HepG2 (cell line): ENCODE measurements around the gene NUP214.

Experiments used
- ARNTL ChIP-seq: sonication (generic); formaldehyde crosslinking; IDR thresholded peaks from 2 replicates; pipeline ENCODE4 v1.4.0; 2020; ENCODE audit warnings: mild to moderate bottlenecking, missing genetic modification reagents
- CEBPG ChIP-seq: IDR thresholded peaks from 2 replicates; pipeline ENCODE4 v1.6.1; 2016
- EZH2 ChIP-seq: conservative IDR thresholded peaks from 2 replicates; pipeline ENCODE4 v1.6.1; 2012; ENCODE audit warnings: mild to moderate bottlenecking, low read depth, low read length, moderate library complexity
- FOXA1 ChIP-seq, 2 experiments: fragments of 450-650 bp in 1 of 2; sonication (generic) in 1 of 2; formaldehyde crosslinking in 1 of 2; IDR thresholded peaks; 2 replicates each; pipeline versions ENCODE4 v1.4.0 to v1.6.1; 2016 to 2020; ENCODE audit warnings: missing genetic modification reagents in 1 of 2
- GABPA ChIP-seq, 2 experiments: IDR thresholded peaks; 2 replicates each; pipeline ENCODE4 v1.6.1; 2011 to 2016; ENCODE audit warnings: low read depth in 2 of 2, low read length in 1 of 2, missing biosample characterization in 1 of 2, missing genetic modification characterization in 1 of 2
- MYC ChIP-seq: sonication (generic); formaldehyde crosslinking; IDR thresholded peaks from 2 replicates; pipeline ENCODE4 v1.9.0; 2021; ENCODE audit warnings: missing genetic modification reagents, borderline replicate concordance
- NFIC ChIP-seq: IDR thresholded peaks from 2 replicates; pipeline ENCODE4 v1.6.1; 2012; ENCODE audit warnings: mild to moderate bottlenecking, low read length, inconsistent platforms
- TRIM24 ChIP-seq: sonication (generic); formaldehyde crosslinking; IDR thresholded peaks from 2 replicates; pipeline ENCODE4 v1.8.0; 2022; ENCODE audit warnings: mild to moderate bottlenecking, missing genetic modification reagents
- YY1 ChIP-seq: IDR thresholded peaks from 2 replicates; pipeline ENCODE4 v1.6.1; 2011; ENCODE audit warnings: low read length, low read depth, moderate library complexity, mild to moderate bottlenecking; ENCODE audit not compliant: insufficient read depth, insufficient replicate concordance
- ZNF431 ChIP-seq: sonication (generic); formaldehyde crosslinking; IDR thresholded peaks from 2 replicates; pipeline ENCODE4 v1.9.0; 2022; ENCODE audit warnings: missing genetic modification reagents, low read depth, mild to moderate bottlenecking, borderline replicate concordance
- TF ChIP-seq, protein P1 (sequence below): sonication (generic); formaldehyde crosslinking; IDR thresholded peaks from 2 replicates; pipeline ENCODE4 v1.5.0; 2020; ENCODE audit warnings: mild to moderate bottlenecking, missing genetic modification reagents, moderate library complexity
- TF ChIP-seq, protein P2 (sequence below): IDR thresholded peaks from 2 replicates; pipeline ENCODE4 v1.6.1; 2016; ENCODE audit warnings: missing compliant biosample characterization, missing genetic modification reagents, borderline replicate concordance
- TF ChIP-seq, protein P3 (sequence below): sonication (generic); formaldehyde crosslinking; IDR thresholded peaks from 2 replicates; pipeline ENCODE4 v1.5.0; 2020; ENCODE audit warnings: missing genetic modification reagents
- TF ChIP-seq, protein P4 (sequence below): sonication (generic); formaldehyde crosslinking; IDR thresholded peaks from 2 replicates; pipeline ENCODE4 v1.4.0; 2020; ENCODE audit warnings: low read depth, missing genetic modification reagents

DNA sequence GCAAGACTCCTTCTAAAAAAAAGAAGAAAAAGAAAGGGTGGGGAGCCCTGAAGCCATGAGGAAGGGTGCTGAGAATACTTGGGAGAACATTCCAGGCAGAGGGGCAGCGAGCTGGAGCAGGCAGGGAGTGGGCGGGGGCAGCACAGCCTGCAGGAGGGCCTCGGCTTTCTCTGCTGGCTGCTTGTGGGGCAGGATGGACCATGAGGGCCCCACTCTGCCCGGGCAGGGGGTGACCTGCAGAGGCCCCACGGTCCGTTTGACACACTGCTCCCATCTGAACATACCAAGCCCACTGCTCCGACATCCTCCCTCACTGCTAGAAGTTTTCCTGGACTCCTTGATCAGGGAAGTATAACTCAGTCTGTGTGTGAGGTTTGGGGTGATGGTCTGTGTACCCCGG, 11.7 kb upstream of the NUP214 start:
- TF ChIP-seq, protein P1, sequence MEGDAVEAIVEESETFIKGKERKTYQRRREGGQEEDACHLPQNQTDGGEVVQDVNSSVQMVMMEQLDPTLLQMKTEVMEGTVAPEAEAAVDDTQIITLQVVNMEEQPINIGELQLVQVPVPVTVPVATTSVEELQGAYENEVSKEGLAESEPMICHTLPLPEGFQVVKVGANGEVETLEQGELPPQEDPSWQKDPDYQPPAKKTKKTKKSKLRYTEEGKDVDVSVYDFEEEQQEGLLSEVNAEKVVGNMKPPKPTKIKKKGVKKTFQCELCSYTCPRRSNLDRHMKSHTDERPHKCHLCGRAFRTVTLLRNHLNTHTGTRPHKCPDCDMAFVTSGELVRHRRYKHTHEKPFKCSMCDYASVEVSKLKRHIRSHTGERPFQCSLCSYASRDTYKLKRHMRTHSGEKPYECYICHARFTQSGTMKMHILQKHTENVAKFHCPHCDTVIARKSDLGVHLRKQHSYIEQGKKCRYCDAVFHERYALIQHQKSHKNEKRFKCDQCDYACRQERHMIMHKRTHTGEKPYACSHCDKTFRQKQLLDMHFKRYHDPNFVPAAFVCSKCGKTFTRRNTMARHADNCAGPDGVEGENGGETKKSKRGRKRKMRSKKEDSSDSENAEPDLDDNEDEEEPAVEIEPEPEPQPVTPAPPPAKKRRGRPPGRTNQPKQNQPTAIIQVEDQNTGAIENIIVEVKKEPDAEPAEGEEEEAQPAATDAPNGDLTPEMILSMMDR (CRISPR knock-in tag), result no peak
- TF ChIP-seq MYC (CRISPR knock-in tag), result no peak
- TF ChIP-seq NFIC, result no peak
- no peak for TF ChIP-seq YY1
- no peak for TF ChIP-seq FOXA1 (IDR thresholded peaks at IDR 0.05)
- no peak for TF ChIP-seq FOXA1 (CRISPR knock-in tag; IDR thresholded peaks at IDR 0.05)
- TF ChIP-seq, protein P2, sequence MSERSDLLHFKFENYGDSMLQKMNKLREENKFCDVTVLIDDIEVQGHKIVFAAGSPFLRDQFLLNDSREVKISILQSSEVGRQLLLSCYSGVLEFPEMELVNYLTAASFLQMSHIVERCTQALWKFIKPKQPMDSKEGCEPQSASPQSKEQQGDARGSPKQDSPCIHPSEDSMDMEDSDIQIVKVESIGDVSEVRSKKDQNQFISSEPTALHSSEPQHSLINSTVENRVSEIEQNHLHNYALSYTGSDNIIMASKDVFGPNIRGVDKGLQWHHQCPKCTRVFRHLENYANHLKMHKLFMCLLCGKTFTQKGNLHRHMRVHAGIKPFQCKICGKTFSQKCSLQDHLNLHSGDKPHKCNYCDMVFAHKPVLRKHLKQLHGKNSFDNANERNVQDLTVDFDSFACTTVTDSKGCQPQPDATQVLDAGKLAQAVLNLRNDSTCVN (CRISPR knock-in tag), result no peak
- TF ChIP-seq, protein P3, sequence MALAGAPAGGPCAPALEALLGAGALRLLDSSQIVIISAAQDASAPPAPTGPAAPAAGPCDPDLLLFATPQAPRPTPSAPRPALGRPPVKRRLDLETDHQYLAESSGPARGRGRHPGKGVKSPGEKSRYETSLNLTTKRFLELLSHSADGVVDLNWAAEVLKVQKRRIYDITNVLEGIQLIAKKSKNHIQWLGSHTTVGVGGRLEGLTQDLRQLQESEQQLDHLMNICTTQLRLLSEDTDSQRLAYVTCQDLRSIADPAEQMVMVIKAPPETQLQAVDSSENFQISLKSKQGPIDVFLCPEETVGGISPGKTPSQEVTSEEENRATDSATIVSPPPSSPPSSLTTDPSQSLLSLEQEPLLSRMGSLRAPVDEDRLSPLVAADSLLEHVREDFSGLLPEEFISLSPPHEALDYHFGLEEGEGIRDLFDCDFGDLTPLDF (CRISPR knock-in tag), result no peak
- no peak for TF ChIP-seq GABPA (IDR thresholded peaks at IDR 0.05; ENCODE audit: low read depth, low read length)
- no peak for TF ChIP-seq GABPA (CRISPR knock-in tag; IDR thresholded peaks at IDR 0.05; ENCODE audit: low read depth)
- TF ChIP-seq CEBPG (CRISPR knock-in tag), result no peak
- no peak for TF ChIP-seq EZH2
- no peak for TF ChIP-seq ARNTL (CRISPR knock-in tag)
- no peak for TF ChIP-seq ZNF431 (CRISPR knock-in tag)
- TF ChIP-seq, protein P4, sequence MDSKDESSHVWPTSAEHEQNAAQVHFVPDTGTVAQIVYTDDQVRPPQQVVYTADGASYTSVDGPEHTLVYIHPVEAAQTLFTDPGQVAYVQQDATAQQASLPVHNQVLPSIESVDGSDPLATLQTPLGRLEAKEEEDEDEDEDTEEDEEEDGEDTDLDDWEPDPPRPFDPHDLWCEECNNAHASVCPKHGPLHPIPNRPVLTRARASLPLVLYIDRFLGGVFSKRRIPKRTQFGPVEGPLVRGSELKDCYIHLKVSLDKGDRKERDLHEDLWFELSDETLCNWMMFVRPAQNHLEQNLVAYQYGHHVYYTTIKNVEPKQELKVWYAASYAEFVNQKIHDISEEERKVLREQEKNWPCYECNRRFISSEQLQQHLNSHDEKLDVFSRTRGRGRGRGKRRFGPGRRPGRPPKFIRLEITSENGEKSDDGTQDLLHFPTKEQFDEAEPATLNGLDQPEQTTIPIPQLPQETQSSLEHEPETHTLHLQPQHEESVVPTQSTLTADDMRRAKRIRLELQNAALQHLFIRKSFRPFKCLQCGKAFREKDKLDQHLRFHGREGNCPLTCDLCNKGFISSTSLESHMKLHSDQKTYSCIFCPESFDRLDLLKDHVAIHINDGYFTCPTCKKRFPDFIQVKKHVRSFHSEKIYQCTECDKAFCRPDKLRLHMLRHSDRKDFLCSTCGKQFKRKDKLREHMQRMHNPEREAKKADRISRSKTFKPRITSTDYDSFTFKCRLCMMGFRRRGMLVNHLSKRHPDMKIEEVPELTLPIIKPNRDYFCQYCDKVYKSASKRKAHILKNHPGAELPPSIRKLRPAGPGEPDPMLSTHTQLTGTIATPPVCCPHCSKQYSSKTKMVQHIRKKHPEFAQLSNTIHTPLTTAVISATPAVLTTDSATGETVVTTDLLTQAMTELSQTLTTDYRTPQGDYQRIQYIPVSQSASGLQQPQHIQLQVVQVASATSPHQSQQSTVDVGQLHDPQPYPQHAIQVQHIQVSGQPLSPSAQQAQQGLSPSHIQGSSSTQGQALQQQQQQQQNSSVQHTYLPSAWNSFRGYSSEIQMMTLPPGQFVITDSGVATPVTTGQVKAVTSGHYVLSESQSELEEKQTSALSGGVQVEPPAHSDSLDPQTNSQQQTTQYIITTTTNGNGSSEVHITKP, result no peak
- no peak for TF ChIP-seq TRIM24 (CRISPR knock-in tag)
